ENCODE measurements around the gene ERBB2. TPM values are rescaled to one million over a fixed set of nuclear protein-coding genes. Genes with fewer than 3 reads are reported as not detected.
A peak's percentile ranks its signal among the peaks of the same experiment; 100 is the strongest.

The ERBB2 gene
- total and polyA plus RNA-seq, 10 of the 15 experiments (the other 5 are each of a cell fraction or from before 2014, with no cell fraction given) = 0.39 to 7.0 (median 4.3) TPM

GRCh38 chr17:39679521-39680192, 20.2 kb upstream of the ERBB2 start:
- H4K20me1 ChIP-seq (ENCODE audit: control insufficient read depth, insufficient read depth) = no peaks in the 10 kb centered on the region
- H3K9me3 ChIP-seq (replicated peaks; ENCODE audit: control insufficient read depth, insufficient read depth, low read length) = no peaks in the 10 kb centered on the region
- H3K36me3 ChIP-seq (ENCODE audit: control insufficient read depth in 2 of 2, insufficient read depth in 2 of 2, low read length in 1 of 2) = no peaks in the 10 kb centered on the region
- no TSS peak for BruUV-seq (replicated peaks)
- no peak overlapping the region; the same call in 1 of the 2 replicates for H3K9ac ChIP-seq (ENCODE audit: control insufficient read depth, insufficient read depth, low read length)
- intact Hi-C loops (cut with micrococcal nuclease; ENCODE audit: unreplicated experiment) = no loop called here
- peaks cover 45% of the 10 kb centered on the region for H3K4me1 ChIP-seq (ENCODE audit: control insufficient read depth, insufficient read depth, low read length)
- peak overlapping the region; percentile 33; the same call in 1 of the 2 replicates for H3K27ac ChIP-seq (ENCODE audit: control insufficient read depth, insufficient read depth)
- H3K4me3 ChIP-seq = no peak overlapping the region
- peak overlapping the region; percentile 81 for H2AFZ ChIP-seq (ENCODE audit: control insufficient read depth, low read depth, low read length)
- TF ChIP-seq SPI1 (IDR thresholded peaks at IDR 0.05; ENCODE audit: borderline replicate concordance, insufficient read depth, low read depth, low read length) (0 out of 2 replicates have a peak, but pooled peaks have one; percentile 5), PML (IDR thresholded peaks at IDR 0.05; ENCODE audit: low read length) (no peak), ZNF687 (IDR thresholded peaks at IDR 0.05) (peak; percentile 53; the same call in 1 of the 2 replicates), PAX5 (IDR thresholded peaks at IDR 0.05; ENCODE audit: borderline replicate concordance, low read depth, low read length) (no peak), FOXK2 (IDR thresholded peaks at IDR 0.05) (no peak), SIN3A (IDR thresholded peaks at IDR 0.05; ENCODE audit: low read depth, low read length) (no peak), IKZF1 (conservative IDR thresholded peaks at IDR 0.05) (peak; percentile 47; the same call in 1 of the 2 replicates), RAD21 (IDR thresholded peaks at IDR 0.05; ENCODE audit: insufficient read depth, low read depth, low read length) (no peak)
- POLR2A ChIA-PET = interaction anchor here (0.5 to 1.4 kb wide), 2 partner anchors 9 to 97 kb away, joined by 3 to 7 read pairs; no protein-coding TSS in a partner anchor
- CTCF ChIA-PET = interaction anchor here (0.6 to 2.8 kb wide), 10 partner anchors 9 to 191 kb away, joined by 3 to 11 read pairs (median 5); partner anchors contain the start of gene MIEN1
- DNase-seq (ENCODE audit: low read depth, low spot score) (no peak), FAIRE-seq (no peak), ATAC-seq (peak; percentile 20; the same call in 1 of the 3 replicates)
- 55% methylated on average over 12 of the region's 12 CpGs for WGBS (ENCODE audit: insufficient coverage, insufficient replicate concordance, low lambda C conversion rate, missing lambda C conversion rate)
- no peaks in the 10 kb centered on the region for H3K27me3 ChIP-seq (replicated peaks in 1 of 2; ENCODE audit: control insufficient read depth in 2 of 2, insufficient read depth in 2 of 2, low read length in 1 of 2)
- SMC1A ChIA-PET (ENCODE audit: uncharacterized antibody, unreplicated experiment) = interaction anchor here (0.9 kb wide), 1 partner anchor 114 kb away, joined by 3 read pairs; no protein-coding TSS in a partner anchor
- RAD21 ChIA-PET (ENCODE audit: unreplicated experiment) = interaction anchor here (0.7 kb wide), 1 partner anchor 41 kb away, joined by 3 read pairs; no protein-coding TSS in a partner anchor
- in situ Hi-C loops (cut with MboI) = no loop called here
- H3K4me2 ChIP-seq (ENCODE audit: control insufficient read depth, insufficient read depth) = no peak overlapping the region
- no peaks in the 10 kb centered on the region for H3K79me2 ChIP-seq (ENCODE audit: control insufficient read depth, insufficient read depth, low read length)
